ENCODE measurements around the gene CD80. TPM values are rescaled to one million over a fixed set of nuclear protein-coding genes. Genes with fewer than 3 reads are reported as not detected.

Gene CD80
- total RNA-seq, 1 experiment from 2014 or later, result not detected

GRCh38 chr3:119507404-119507803 is 52.0 kb downstream of the CD80 start (continued):
- TF ChIP-seq POLR2AphosphoS5 (IDR thresholded peaks at IDR 0.05; ENCODE audit: low read depth, low read length), result no peak
- TF ChIP-seq SRF (IDR thresholded peaks at IDR 0.05; ENCODE audit: low read depth), result no peak
- no peak for TF ChIP-seq EGR1 (IDR thresholded peaks at IDR 0.05; ENCODE audit: low read depth)

GRCh38 chr3:119506631-119507030 is 52.8 kb downstream of the CD80 start:
- H3K4me1 ChIP-seq (ENCODE audit: control insufficient read depth in 1 of 2, insufficient read depth in 2 of 2, low read length in 2 of 2), result no peaks in the 10 kb centered on the region
- no peak overlapping the region for H2AFZ ChIP-seq (ENCODE audit: low read depth, low read length, poor library complexity, severe bottlenecking)
- H3K4me3 ChIP-seq (replicated peaks in 1 of 2; ENCODE audit: low read depth in 1 of 2, low read length in 2 of 2), result no peak overlapping the region
- CTCF ChIA-PET, result no interaction called here
- H4K20me1 ChIP-seq (ENCODE audit: insufficient read depth), result no peaks in the 10 kb centered on the region
- H3K27me3 ChIP-seq (ENCODE audit: insufficient read depth, low read length), result no peaks in the 10 kb centered on the region
- H3K9me3 ChIP-seq (ENCODE audit: control insufficient read depth in 1 of 2, insufficient read depth in 1 of 2, low read depth in 1 of 2, low read length in 2 of 2), result no peaks in the 10 kb centered on the region
- intact Hi-C loops (cut with micrococcal nuclease), result no loop called here
- no TSS peak for BruUV-seq (replicated peaks)
- ATAC-seq (no peak), DNase-seq (ENCODE audit: low read depth, low spot score) (no peak)
- H3K27ac ChIP-seq (ENCODE audit: low read depth, low read length), result no peak overlapping the region
- no peak overlapping the region for H3K9ac ChIP-seq (ENCODE audit: low read length)
- H3K4me2 ChIP-seq (ENCODE audit: low read length), result no peak overlapping the region
- RAD21 ChIA-PET (ENCODE audit: low non-redundant PET in 1 of 2, low total read pairs in 2 of 2, uncharacterized antibody in 2 of 2, unreplicated experiment in 2 of 2), result no interaction called here
- peaks cover 14 to 17% of the 10 kb centered on the region in 2 experiments; a peak in 1 of 4 replicates for H3K36me3 ChIP-seq (ENCODE audit: control insufficient read depth in 1 of 2, insufficient read depth in 2 of 2, low read length in 2 of 2)
- peaks cover 23% of the 10 kb centered on the region for H3K79me2 ChIP-seq (ENCODE audit: insufficient read depth, low read length)
- TF ChIP-seq CBX3 (IDR thresholded peaks at IDR 0.05; ENCODE audit: low read depth) (no peak), TCF7L2 (IDR thresholded peaks at IDR 0.05; ENCODE audit: borderline replicate concordance, extremely low read depth, insufficient read depth, insufficient read length) (no peak), ATF3 (IDR thresholded peaks at IDR 0.05) (no peak), EGR1 (IDR thresholded peaks at IDR 0.05; ENCODE audit: low read depth) (no peak), REST (IDR thresholded peaks at IDR 0.05; ENCODE audit: low read depth) (no peak), MAX (IDR thresholded peaks at IDR 0.05) (no peak), ZBTB33 (IDR thresholded peaks at IDR 0.05; ENCODE audit: extremely low read depth, insufficient replicate concordance, low read length) (no peak), SIN3A (IDR thresholded peaks at IDR 0.05; ENCODE audit: low read depth) (no peak), YY1 (IDR thresholded peaks at IDR 0.05; ENCODE audit: extremely low read depth, insufficient replicate concordance, low read depth, low read length) (no peak), ZFX (IDR thresholded peaks at IDR 0.05) (no peak), CEBPB (IDR thresholded peaks at IDR 0.05; ENCODE audit: low read depth) (no peak), JUND (IDR thresholded peaks at IDR 0.05) (no peak), ELF1 (IDR thresholded peaks at IDR 0.05; ENCODE audit: borderline replicate concordance, low read depth) (no peak)
- POLR2A ChIA-PET, result no interaction called here
- H3K9me2 ChIP-seq (ENCODE audit: insufficient read depth), result no peaks in the 10 kb centered on the region
